NCI-H526 treated with DMSO at 0.1 percent for 48 hours (cell line): ENCODE data around the gene SLC35G4.
"Not testable (repeated sequence)": the region's sequence is repeated elsewhere in the genome, so short reads cannot be mapped to it uniquely, and the experiment has no call there.

Experiments
- DNase-seq: peaks from one replicate; lab custom pipeline; 2025; lab: John Stamatoyannopoulos, UW

Gene SLC35G4

GRCh38 chr18:11609488-11609887 lies at the start of gene SLC35G4:
SLC35G4 (plus strand) TSS chr18:11609596; CDS start chr18:11609596, 0 bp downstream.
- DNase-seq: not testable (repeated sequence)

- DNase-seq: no peak
These were observed 48.1 kb upstream of the SLC35G4 start for GRCh38 chr18:11561293-11561692.

- no peak for DNase-seq
These were observed 43.7 kb upstream of the SLC35G4 start for GRCh38 chr18:11565716-11566115.

GRCh38 chr18:11566236-11566965 lies 43.0 kb upstream of the SLC35G4 start:
- DNase-seq: no peak

GRCh38 chr18:11567396-11567795 lies 42.0 kb upstream of the SLC35G4 start:
- no peak for DNase-seq

GRCh38 chr18:11570073-11570588 lies 39.3 kb upstream of the SLC35G4 start:
- DNase-seq: no peak

- DNase-seq: no peak
These were observed 38.5 kb upstream of the SLC35G4 start for GRCh38 chr18:11570769-11571412.

- no peak for DNase-seq
These were observed 37.2 kb upstream of the SLC35G4 start for GRCh38 chr18:11572201-11572600.

- no peak for DNase-seq
These were observed 34.9 kb upstream of the SLC35G4 start for GRCh38 chr18:11574545-11574944.

- DNase-seq: no peak
These were observed 31.9 kb upstream of the SLC35G4 start for GRCh38 chr18:11577271-11578112.

GRCh38 chr18:11578799-11579198 lies 30.6 kb upstream of the SLC35G4 start:
- no peak for DNase-seq

- no peak for DNase-seq
These were observed 29.5 kb upstream of the SLC35G4 start for GRCh38 chr18:11579916-11580315.

- DNase-seq: no peak
These were observed 28.1 kb upstream of the SLC35G4 start for GRCh38 chr18:11581286-11581685.

- DNase-seq: no peak
These were observed 23.8 kb upstream of the SLC35G4 start for GRCh38 chr18:11585596-11585995.

GRCh38 chr18:11586896-11587295 lies 22.5 kb upstream of the SLC35G4 start:
- DNase-seq: no peak

- DNase-seq: no peak
These were observed 22.0 kb upstream of the SLC35G4 start for GRCh38 chr18:11587432-11587831.

GRCh38 chr18:11587846-11588245 lies 21.6 kb upstream of the SLC35G4 start:
- DNase-seq: no peak

- DNase-seq: no peak
These were observed 17.4 kb upstream of the SLC35G4 start for GRCh38 chr18:11591957-11592356.

- no peak for DNase-seq
These were observed 9.1 kb upstream of the SLC35G4 start for GRCh38 chr18:11600321-11600720.

GRCh38 chr18:11607906-11608305 lies 1.5 kb upstream of the SLC35G4 start:
- no peak for DNase-seq

GRCh38 chr18:11608618-11609017 lies 778 bp upstream of the SLC35G4 start:
- DNase-seq: not testable (repeated sequence)

GRCh38 chr18:11613073-11613472 lies 3.7 kb downstream of the SLC35G4 start:
- not testable (repeated sequence) for DNase-seq
